ENCODE results near the gene EIF4G3.

- TF ChIP-seq CTCF (IDR thresholded peaks at IDR 0.05) (no peak), POLR2AphosphoS5 (IDR thresholded peaks at IDR 0.05) (no peak), POLR2A (IDR thresholded peaks at IDR 0.05) (no peak), EP300 (IDR thresholded peaks at IDR 0.05) (no peak)
Observed at GRCh38 chr1:21143138-21143537, 33.6 kb downstream of the EIF4G3 start.

All from gastroesophageal sphincter (tissue), 3 donors.